DMS53 treated with DMSO at 0.1 percent for 48 hours (cell line): Measurements from ENCODE around the gene TWIST1.

Source experiments
- DNase-seq: peaks from one replicate; lab custom pipeline; 2025; ENCODE audit not compliant: unreplicated experiment; lab: John Stamatoyannopoulos, UW

The TWIST1 gene

GRCh38 chr7:19117091-19117869 is at the start of gene TWIST1:
TSS of gene TWIST1 (minus strand) at chr7:19117636. CDS start at chr7:19117321, 315 bp downstream.
- DNase-seq = peak; percentile 42

DNA sequence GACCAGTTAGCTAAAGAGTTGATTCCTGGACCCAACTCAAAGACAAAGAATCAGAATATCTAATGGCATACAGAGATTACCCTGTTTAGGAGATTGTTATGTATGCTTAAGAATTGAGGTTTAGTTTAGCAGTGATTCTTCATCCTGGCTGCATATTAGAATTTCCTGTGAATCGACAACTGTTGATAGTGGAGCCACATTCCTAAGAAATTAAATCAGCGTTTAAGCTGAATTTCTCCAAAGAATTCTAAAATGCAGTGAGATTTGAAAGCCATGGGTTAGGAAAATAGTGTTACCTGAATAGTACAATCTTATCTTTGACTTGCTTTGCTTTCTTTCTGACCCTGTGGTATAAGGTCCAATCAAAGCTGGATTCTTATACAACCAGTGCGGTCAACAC is 44.2 kb upstream of the TWIST1 start:
- no peak for DNase-seq

DNA sequence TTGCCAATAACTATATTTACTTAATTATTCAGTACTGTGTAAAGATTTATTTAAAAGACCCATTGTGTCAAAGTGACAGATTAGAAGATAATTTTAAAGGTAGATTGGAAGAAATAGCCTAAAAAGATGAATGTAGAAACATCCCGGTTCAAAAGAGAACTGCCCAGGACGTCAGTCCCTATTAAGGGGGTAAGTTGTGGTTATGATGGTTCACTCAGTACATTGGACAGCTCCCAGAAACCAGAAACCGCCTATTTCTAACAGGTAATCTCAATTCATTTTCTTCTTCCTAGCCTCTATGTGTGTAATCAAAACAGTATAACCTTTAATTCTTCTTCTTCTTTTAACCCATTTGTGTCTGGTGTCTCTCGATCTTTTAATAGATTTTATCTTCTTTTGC is 29.3 kb upstream of the TWIST1 start:
- no peak for DNase-seq

DNA sequence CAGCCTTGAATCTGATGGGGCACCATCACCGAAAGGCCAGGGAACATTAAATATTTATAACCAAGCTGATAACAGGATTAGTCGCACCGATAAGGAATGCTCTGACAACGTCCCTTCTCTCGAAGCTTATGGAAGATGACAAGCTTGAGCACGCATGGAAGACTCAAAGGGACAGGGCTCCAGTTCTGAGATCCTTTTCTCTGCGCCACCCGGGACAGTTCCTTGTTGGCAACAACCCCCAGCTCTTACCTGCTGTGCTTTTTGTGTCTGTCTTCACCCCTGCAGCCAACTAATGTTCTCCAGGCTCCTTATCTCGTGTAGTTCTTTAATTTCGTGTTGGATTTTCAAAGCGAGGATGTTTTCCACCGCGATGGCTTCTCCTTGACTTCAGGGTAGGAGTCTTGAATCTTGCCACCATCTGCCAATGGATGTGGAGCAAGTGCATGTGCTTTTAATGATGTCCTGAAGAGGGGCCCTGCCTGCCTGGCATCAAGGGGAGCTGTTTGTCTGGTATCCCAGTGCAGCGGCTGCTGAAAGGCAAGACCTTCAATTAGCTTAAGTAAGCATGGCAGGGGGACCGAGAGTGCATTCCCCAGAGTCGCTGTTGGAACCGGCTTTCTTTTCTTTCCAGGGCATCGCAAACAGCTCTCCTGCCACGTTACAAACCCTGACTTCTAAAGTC is 28.1 kb upstream of the TWIST1 start:
- peak; percentile 62 for DNase-seq

DNA sequence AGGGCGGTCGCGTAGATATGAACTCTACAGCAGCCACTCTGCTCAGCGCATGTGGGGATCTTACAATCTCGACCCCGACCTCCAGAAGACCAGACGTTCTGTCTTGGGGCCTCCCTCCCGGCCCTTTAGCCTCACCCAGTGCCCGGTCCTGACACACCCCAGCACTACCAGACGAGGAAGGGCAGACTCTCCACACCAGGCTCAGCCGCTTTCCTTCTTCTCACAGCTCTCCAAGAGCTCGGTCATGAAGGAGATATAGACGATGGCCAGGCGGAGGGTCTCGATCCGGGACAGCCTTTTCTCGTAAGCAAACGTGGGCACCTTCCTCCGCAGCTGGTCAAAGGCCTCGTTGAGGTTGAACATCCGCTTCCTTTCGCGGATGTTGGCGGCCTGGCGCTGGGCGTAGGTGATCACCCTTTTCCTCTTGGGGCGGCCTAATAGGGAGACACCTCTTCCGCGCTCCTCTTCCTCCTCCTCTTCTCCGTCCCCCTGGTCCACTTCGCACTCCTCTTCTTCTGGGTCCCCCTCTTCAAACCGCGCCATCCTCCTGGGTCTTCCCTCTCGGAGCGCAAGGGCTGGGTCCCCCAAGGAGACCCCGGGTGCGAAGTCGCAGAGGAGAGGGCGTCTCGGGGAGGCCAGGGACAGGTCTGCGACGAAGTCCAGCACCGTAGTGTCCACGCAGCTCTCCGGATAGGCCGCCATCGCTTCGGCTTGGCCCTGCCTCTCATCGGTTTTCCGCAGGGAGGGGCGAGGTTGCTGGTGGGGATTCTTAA is 27.4 kb upstream of the TWIST1 start, which contains the start of gene FERD3L:
Gene FERD3L (minus strand): TSS at position 761 of the 773 bp plus-strand sequence. CDS start 59 bp downstream, at position 702.
- peak; percentile 58 for DNase-seq

DNA sequence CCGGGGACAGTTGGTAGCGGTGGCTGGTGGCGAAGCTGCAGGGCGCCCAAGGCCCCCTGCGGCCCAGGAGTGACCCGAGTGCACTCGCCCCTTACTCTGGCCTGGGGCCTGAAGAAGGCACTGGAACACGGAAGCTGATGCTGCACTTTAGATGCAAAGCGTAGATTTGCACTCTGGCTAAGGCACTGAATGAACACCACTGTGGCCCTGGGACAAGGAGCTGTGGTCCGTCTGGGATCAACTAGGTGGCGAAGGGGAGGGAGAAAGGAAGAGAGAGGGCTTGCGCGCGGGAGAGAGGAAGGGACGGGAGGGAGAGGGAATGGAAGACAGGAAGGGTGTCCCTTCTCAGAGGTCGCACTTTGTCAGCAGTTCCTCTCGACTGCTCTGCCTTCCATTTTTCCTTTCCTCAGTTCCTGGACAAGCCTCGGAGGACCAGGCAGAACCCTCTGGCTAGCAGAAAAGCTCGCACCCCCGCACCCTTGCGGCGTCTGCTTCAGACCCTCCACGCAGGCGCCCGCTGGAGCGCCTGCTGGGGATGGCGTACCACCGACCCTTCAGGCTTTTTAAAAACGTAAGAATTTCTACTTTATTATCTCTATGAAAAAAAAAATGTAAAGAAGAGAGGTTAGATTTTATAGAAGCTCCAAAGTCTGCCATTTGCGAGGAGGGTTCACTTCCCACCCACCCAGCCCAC is 26.6 kb upstream of the TWIST1 start:
- DNase-seq = no peak

GRCh38 chr7:19139706-19140327 is 22.4 kb upstream of the TWIST1 start:
- no peak for DNase-seq

DNA sequence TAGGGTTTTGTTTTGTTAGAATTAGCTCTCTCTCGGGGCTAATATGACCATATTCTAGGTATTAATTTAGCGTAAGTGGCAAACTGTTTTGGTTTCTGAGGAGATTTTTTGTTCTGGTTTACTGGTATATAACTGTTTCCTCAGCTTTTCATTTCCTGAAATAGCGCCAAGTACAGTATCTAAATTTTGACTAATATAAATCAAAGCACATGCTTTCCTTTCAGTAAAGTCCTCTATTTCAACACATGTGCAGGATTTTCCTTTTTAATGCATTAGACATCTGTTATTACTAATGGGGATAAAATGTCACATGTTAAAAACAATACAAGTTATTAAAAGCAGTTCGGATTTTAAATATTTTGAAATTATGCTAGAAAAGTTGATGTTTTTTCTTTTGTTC is 16.4 kb upstream of the TWIST1 start:
- no peak for DNase-seq

DNA sequence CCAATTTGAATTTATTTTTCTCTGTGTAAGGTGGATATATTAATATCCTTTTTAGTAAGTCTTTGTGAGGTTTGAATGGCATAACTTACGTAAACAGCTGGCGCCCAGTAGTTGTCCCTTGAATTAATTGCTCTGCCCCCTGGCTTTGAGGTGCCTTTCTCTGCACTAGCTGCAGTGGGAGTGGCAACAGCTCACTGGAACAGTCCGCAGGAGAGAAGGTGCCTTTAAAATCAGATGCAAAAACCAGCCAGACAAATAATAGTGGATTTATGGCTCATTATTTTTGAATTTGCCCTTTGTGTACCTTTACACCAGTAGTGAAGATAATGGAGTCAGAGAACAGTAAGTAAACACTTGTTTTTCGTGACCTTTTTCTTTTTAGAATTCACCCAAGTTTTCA is 16.0 kb upstream of the TWIST1 start:
- DNase-seq = no peak

DNA sequence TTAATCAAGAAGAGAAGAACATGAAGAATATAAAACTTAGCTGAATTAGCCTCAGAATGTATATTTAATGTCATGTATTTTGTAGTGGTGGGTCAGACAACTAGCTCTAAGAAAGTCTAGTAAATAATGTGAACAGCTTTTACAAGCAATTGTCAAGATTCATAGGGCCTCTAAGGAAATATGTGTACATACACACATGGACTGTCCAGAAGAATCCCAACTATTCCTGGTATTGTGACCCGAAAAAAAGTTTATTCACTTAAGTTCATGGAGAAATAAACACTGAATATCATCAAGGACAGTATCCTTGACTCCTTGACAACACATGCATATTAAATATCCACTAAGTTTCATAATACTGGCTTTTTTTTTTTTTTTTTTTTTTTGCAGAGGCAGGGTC is 11.4 kb upstream of the TWIST1 start:
- no peak for DNase-seq

- DNase-seq = peak; percentile 86
Observed at GRCh38 chr7:19121977-19122588, 4.6 kb upstream of the TWIST1 start.

DNA sequence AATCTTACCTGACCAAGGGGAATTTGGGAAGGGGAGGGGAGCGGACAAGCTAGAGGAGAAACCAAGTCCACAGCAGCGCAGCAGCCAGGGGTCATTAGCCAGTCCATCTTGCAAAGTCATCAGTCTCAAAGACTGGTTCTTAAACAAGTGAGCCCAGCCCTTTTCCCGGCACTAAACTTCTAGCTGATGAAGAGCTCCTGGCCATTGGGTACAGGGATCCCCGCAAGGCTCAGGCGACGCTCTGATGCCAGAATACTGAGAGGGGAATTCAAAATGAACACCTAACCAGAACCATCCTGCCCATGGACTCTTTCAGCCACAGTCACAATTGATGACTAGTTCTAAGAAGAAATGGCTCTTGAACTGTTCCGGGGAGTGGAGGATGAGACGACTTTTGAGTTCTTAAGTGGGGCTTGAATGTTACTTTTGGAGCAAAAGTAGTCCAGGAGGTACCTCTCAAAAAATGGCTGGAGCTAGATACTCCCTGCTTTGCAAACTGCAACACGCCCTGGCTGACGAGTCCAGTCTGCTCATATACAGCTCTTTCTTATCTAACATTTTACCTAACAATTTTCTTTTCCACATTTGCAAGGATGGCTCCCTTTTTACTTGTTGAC is 2.5 kb upstream of the TWIST1 start:
- no peak for DNase-seq

DNA sequence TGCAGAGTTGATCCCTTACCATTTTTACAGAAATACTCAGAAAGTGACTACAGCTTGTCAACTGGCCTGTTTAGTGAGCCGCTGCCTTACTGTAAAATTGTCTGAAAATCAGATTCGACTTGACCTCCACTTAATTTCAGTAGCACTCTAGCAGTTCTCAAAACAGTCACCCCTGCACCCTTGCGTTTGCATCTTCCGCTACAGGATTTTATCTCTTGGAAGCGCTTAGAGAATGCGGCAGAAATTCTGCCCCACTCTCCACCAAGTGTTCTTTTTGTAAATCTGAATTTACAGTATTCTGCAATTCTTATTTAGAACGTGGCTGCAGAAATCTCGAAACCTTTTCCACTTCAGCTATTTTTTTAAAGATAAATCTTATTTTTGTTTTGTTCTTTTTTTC is 1.9 kb upstream of the TWIST1 start:
- no peak for DNase-seq

- no peak for DNase-seq
Observed at GRCh38 chr7:19118636-19119371, 1.4 kb upstream of the TWIST1 start.

DNA sequence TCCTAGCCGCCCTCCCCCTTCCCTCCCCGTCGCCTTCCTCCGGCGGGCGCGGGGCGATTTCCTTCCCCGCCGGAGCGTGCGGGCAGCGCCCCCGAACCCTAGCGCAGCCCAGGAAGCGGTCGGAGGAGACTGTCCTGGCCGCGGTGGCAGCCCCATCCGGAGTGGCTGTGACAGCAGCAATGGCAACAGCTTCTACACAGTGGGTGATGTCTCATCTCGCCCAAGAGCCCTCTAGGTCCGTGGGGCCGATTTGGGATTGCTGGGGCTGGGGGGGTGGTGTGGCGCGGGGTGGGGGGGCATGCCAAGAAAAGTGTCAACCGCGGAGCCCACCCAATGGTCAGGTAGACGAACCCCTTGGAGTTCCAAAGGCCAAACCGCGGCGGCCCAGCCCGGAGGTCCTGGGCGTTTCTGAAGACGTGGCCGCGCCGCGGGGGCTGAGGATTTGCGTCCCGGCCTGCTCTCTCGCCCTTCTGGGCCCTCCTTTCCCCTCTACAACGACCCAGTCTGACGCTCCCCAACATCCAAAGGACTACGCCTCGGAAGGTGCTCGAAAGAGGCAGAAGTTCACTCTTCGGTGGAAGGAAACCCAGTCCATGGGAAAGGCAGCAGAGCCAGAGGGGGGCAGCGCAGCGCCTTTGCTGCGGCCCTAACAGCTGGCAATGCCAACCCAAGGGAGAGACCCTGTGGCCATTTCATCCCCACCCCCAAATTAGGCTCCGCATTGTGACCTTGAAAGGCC is 603 bp upstream of the TWIST1 start:
- DNase-seq = no peak

GRCh38 chr7:19116121-19117090 is 1.0 kb downstream of the TWIST1 start:
- DNase-seq = peak; percentile 50

DNA sequence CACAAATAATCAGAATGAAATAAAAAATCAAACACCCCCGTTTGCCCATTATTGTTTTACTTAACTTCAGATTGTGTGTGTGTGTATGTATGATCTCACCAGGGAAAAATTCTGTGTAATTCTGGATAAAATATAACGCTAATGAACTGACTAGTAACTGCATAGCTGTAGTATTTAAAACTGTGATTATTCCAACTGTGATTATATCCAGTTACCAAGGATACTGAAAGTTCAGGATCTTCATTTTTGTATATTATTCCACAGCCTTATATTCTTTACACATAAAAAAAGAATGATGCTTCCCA is 2.9 kb downstream of the TWIST1 start:
- no peak for DNase-seq
